Fibroblast of skin of left quadriceps (primary cell): ENCODE results near the gene HERC3.

Experiments used
- DNase-seq, 2 experiments: peaks; one replicate each; pipeline ENCODE4 v3.0.0-alpha.2; 2013; ENCODE audit warnings: low read depth in 2 of 2

HERC3 gene

GRCh38 chr4:88660446-88661294 is 68.4 kb downstream of the HERC3 start:
- DNase-seq, result peak; percentile 67 to 70

- DNase-seq, result peak; percentile 65 to 73
These were observed 69.5 kb downstream of the HERC3 start for GRCh38 chr4:88661739-88662138.

GRCh38 chr4:88672987-88673386 is 80.7 kb downstream of the HERC3 start:
- DNase-seq, result no peak

- DNase-seq, result no peak
These were observed 81.6 kb downstream of the HERC3 start for GRCh38 chr4:88673886-88674285.

GRCh38 chr4:88674565-88674964 is 82.3 kb downstream of the HERC3 start:
- DNase-seq, result no peak

GRCh38 chr4:88674979-88675378 is 82.7 kb downstream of the HERC3 start:
- DNase-seq, result no peak

GRCh38 chr4:88675543-88675942 is 83.3 kb downstream of the HERC3 start:
- no peak for DNase-seq

- DNase-seq, result no peak
These were observed 88.9 kb downstream of the HERC3 start for GRCh38 chr4:88681209-88681608.

- no peak for DNase-seq
These were observed 98.1 kb downstream of the HERC3 start for GRCh38 chr4:88690355-88690754.

- no peak for DNase-seq
These were observed 101.5 kb downstream of the HERC3 start for GRCh38 chr4:88693792-88694191.

GRCh38 chr4:88696630-88697029 is 104.3 kb downstream of the HERC3 start:
- DNase-seq, result no peak

- DNase-seq, result no peak
These were observed 104.9 kb downstream of the HERC3 start for GRCh38 chr4:88697141-88697540.

- DNase-seq, result no peak
These were observed 105.5 kb downstream of the HERC3 start, which contains the start of gene NAP1L5 for GRCh38 chr4:88697588-88698329. NAP1L5 (minus strand) TSS chr4:88697829; CDS start chr4:88697754, 75 bp downstream.

GRCh38 chr4:88698519-88698918 is 106.2 kb downstream of the HERC3 start:
- no peak for DNase-seq

GRCh38 chr4:88702782-88703181 is 110.5 kb downstream of the HERC3 start:
- no peak for DNase-seq

GRCh38 chr4:88705223-88705622 is 112.9 kb downstream of the HERC3 start:
- no peak for DNase-seq

- no peak for DNase-seq
These were observed 113.7 kb downstream of the HERC3 start for GRCh38 chr4:88705805-88706492.

- peak; percentile 34 to 41 for DNase-seq
These were observed 114.3 kb downstream of the HERC3 start for GRCh38 chr4:88706574-88706973.

GRCh38 chr4:88709989-88710388 is 117.7 kb downstream of the HERC3 start:
- no peak for DNase-seq

GRCh38 chr4:88713782-88714181 is 121.5 kb downstream of the HERC3 start:
- no peak for DNase-seq

GRCh38 chr4:88718098-88718497 is 125.8 kb downstream of the HERC3 start:
- DNase-seq, result no peak

- DNase-seq, result no peak
These were observed 127.1 kb downstream of the HERC3 start for GRCh38 chr4:88719381-88719780.
